ENCODE measurements around the gene SVIL. TPM values are rescaled to one million over a fixed set of nuclear protein-coding genes. Genes with fewer than 3 reads are reported as not detected.

Gene SVIL
- polyA plus RNA-seq, 1 donor (not counting 4 experiments of a cell fraction or from before 2014, with no cell fraction given), result 16.2 TPM

GRCh38 chr10:29472301-29473086, 162.3 kb downstream of the SVIL start:
- no peak overlapping the region for H3K27ac ChIP-seq (ENCODE audit: control insufficient read depth, insufficient read depth, low read length)
- TF ChIP-seq CTCF (optimal IDR thresholded peaks at IDR 0.05 in 1 of 3, IDR thresholded peaks at IDR 0.05 in 1 of 3, conservative IDR thresholded peaks at IDR 0.05 in 1 of 3; ENCODE audit: extremely low read depth in 1 of 3, insufficient read depth in 2 of 3, low read length in 3 of 3) (no peak), EZH2 (IDR thresholded peaks at IDR 0.05; ENCODE audit: low read length) (no peak)

GRCh38 chr10:29471544-29471859, 163.3 kb downstream of the SVIL start:
- H4K20me1 ChIP-seq (ENCODE audit: control insufficient read depth, extremely low read depth, insufficient read depth, low read length), result peaks cover 2% of the 10 kb centered on the region
- dilution Hi-C loops (cut with MboI; ENCODE audit: extremely low pct_ligation_motif_present, low sequenced_read_pairs), result no loop called here
- no peak overlapping the region for H2AFZ ChIP-seq (ENCODE audit: control insufficient read depth, low read length)
- peak overlapping the region; percentile 71 for H3K27ac ChIP-seq (ENCODE audit: control insufficient read depth, insufficient read depth, low read length)
- no peaks in the 10 kb centered on the region for H3K79me2 ChIP-seq (ENCODE audit: control insufficient read depth, insufficient read depth, low read length)
- peak overlapping the region; percentile 61 for H3K4me2 ChIP-seq (ENCODE audit: control insufficient read depth, extremely low read depth, insufficient read depth, low read depth, low read length)
- no peak overlapping the region for H3K4me3 ChIP-seq (ENCODE audit: control insufficient read depth in 2 of 3, extremely low read depth in 1 of 3, insufficient read depth in 2 of 3, low read depth in 1 of 3, low read length in 3 of 3)
- DNase-seq (ENCODE audit: low read depth, low spot score) (peak; percentile 81), FAIRE-seq (peak; percentile 95)
- no peaks in the 10 kb centered on the region for H3K9me3 ChIP-seq (ENCODE audit: control insufficient read depth, low read depth, low read length)
- peak overlapping the region; percentile 6 for H3K9ac ChIP-seq (ENCODE audit: control insufficient read depth, extremely low read depth, insufficient read depth, low read length)
- H3K27me3 ChIP-seq (ENCODE audit: control insufficient read depth, extremely low read depth, insufficient read depth, low read length), result no peaks in the 10 kb centered on the region
- peaks cover 21 to 28% of the 10 kb centered on the region in 2 experiments for H3K36me3 ChIP-seq (ENCODE audit: control insufficient read depth in 2 of 2, extremely low read depth in 1 of 2, insufficient read depth in 2 of 2, low read length in 2 of 2)
- peaks cover 19% of the 10 kb centered on the region for H3K4me1 ChIP-seq (ENCODE audit: control insufficient read depth, extremely low read depth, insufficient read depth, low read length)
- H3K9me1 ChIP-seq (ENCODE audit: control insufficient read depth, extremely low read depth, insufficient read depth, low read length), result peaks cover 2% of the 10 kb centered on the region
- TF ChIP-seq EZH2 (IDR thresholded peaks at IDR 0.05; ENCODE audit: low read length) (no peak), CTCF (optimal IDR thresholded peaks at IDR 0.05 in 1 of 3, IDR thresholded peaks at IDR 0.05 in 1 of 3, conservative IDR thresholded peaks at IDR 0.05 in 1 of 3; ENCODE audit: extremely low read depth in 1 of 3, insufficient read depth in 2 of 3, low read length in 3 of 3) (no peak)

More at GRCh38 chr10:29472301-29473086, 162.3 kb downstream of the SVIL start:
- Histone ChIP-seq H3K9ac (ENCODE audit: control insufficient read depth, extremely low read depth, insufficient read depth, low read length) (no peak overlapping the region), H3K9me1 (ENCODE audit: control insufficient read depth, extremely low read depth, insufficient read depth, low read length) (peaks cover 2% of the 10 kb centered on the region), H3K36me3 (ENCODE audit: control insufficient read depth in 2 of 2, extremely low read depth in 1 of 2, insufficient read depth in 2 of 2, low read length in 2 of 2) (peaks cover 21 to 27% of the 10 kb centered on the region in 2 experiments), H3K27me3 (ENCODE audit: control insufficient read depth, extremely low read depth, insufficient read depth, low read length) (no peaks in the 10 kb centered on the region), H2AFZ (ENCODE audit: control insufficient read depth, low read length) (no peak overlapping the region), H3K79me2 (ENCODE audit: control insufficient read depth, insufficient read depth, low read length) (no peaks in the 10 kb centered on the region), H3K4me1 (ENCODE audit: control insufficient read depth, extremely low read depth, insufficient read depth, low read length) (peaks cover 19% of the 10 kb centered on the region), H3K4me3 (ENCODE audit: control insufficient read depth in 2 of 3, extremely low read depth in 1 of 3, insufficient read depth in 2 of 3, low read depth in 1 of 3, low read length in 3 of 3) (no peak overlapping the region), H3K4me2 (ENCODE audit: control insufficient read depth, extremely low read depth, insufficient read depth, low read depth, low read length) (no peak overlapping the region), H4K20me1 (ENCODE audit: control insufficient read depth, extremely low read depth, insufficient read depth, low read length) (peaks cover 2% of the 10 kb centered on the region), H3K9me3 (ENCODE audit: control insufficient read depth, low read depth, low read length) (no peaks in the 10 kb centered on the region)
- DNase-seq (ENCODE audit: low read depth, low spot score) (no peak), FAIRE-seq (no peak)
- dilution Hi-C loops (cut with MboI; ENCODE audit: extremely low pct_ligation_motif_present, low sequenced_read_pairs), result no loop called here

Data from keratinocyte (primary cell).